CD14-positive monocyte (primary cell): ENCODE data around the gene CTBP2. TPM values are rescaled to one million over a fixed set of nuclear protein-coding genes. Genes with fewer than 3 reads are reported as not detected.

Source experiments
- DNase-seq, 3 donors: peaks; one replicate each; pipeline ENCODE4 v3.0.0-alpha.2; 2011 to 2022
- H2AFZ ChIP-seq: 2 replicates; pipeline ENCODE4 v1.6.0; 2012; ENCODE audit warnings: mild to moderate bottlenecking, low read depth, low read length, inconsistent platforms; ENCODE audit not compliant: insufficient read depth, poor library complexity, severe bottlenecking
- H3K27ac ChIP-seq, 2 donors: 1 replicate in 1 of 2; 2 replicates in 1 of 2; pipeline ENCODE4 v1.5.1; 2012 to 2013; ENCODE audit warnings: low read length in 2 of 2, control low read depth in 1 of 2, inconsistent platforms in 1 of 2, low read depth in 1 of 2, mild to moderate bottlenecking in 1 of 2
- H3K27me3 ChIP-seq, 2 donors: one replicate each; pipeline versions ENCODE4 v1.6.0 to v1.6.1; 2011 to 2013; ENCODE audit warnings: low read length in 2 of 2; ENCODE audit not compliant: control insufficient read depth in 2 of 2, insufficient read depth in 2 of 2
- H3K36me3 ChIP-seq, 2 donors: replicated peaks in 1 of 2; 1 replicate in 1 of 2; 2 replicates in 1 of 2; pipeline versions ENCODE4 v1.5.1 to v1.6.1; 2012 to 2013; ENCODE audit warnings: low read length in 2 of 2, control low read depth in 1 of 2, inconsistent platforms in 1 of 2, mild to moderate bottlenecking in 1 of 2; ENCODE audit not compliant: insufficient read depth in 2 of 2, control insufficient read depth in 1 of 2
- H3K4me1 ChIP-seq, 2 donors: 1 replicate in 1 of 2; 2 replicates in 1 of 2; pipeline versions ENCODE4 v1.5.1 to v1.6.1; 2012 to 2013; ENCODE audit warnings: low read length in 2 of 2, control low read depth in 1 of 2, inconsistent platforms in 1 of 2, mild to moderate bottlenecking in 1 of 2, moderate library complexity in 1 of 2; ENCODE audit not compliant: insufficient read depth in 2 of 2, control insufficient read depth in 1 of 2
- H3K4me2 ChIP-seq: replicated peaks from 2 replicates; pipeline ENCODE3; 2012; ENCODE audit warnings: low read length, moderate library complexity, mild to moderate bottlenecking; ENCODE audit not compliant: poor library complexity, severe bottlenecking; ENCODE audit errors: extremely low read depth
- H3K4me3 ChIP-seq, 3 experiments: fragments of 200-600 bp in 1 of 3; sonication (generic) in 1 of 3; replicated peaks in 1 of 3; 1 replicate in 2 of 3; 2 replicates in 1 of 3; pipeline ENCODE4 v1.5.1; 2011 to 2013; ENCODE audit warnings: low read length in 3 of 3, mild to moderate bottlenecking in 3 of 3, control low read depth in 2 of 3, low read depth in 2 of 3, inconsistent platforms in 1 of 3, moderate library complexity in 1 of 3
- H3K79me2 ChIP-seq: 2 replicates; pipeline ENCODE4 v1.6.0; 2012; ENCODE audit warnings: mild to moderate bottlenecking, control low read depth, inconsistent platforms, low read length, moderate library complexity; ENCODE audit not compliant: insufficient read depth
- H3K9ac ChIP-seq: 2 replicates; pipeline ENCODE4 v1.6.0; 2017; ENCODE audit warnings: low read length, mild to moderate bottlenecking; ENCODE audit not compliant: insufficient read depth, poor library complexity, severe bottlenecking
- H3K9me3 ChIP-seq, 2 donors: replicated peaks in 1 of 2; 1 replicate in 1 of 2; 2 replicates in 1 of 2; pipeline versions ENCODE4 v1.5.1 to v1.6.1; 2012 to 2013; ENCODE audit warnings: low read length in 2 of 2, control low read depth in 1 of 2; ENCODE audit not compliant: control insufficient read depth in 1 of 2, insufficient read depth in 1 of 2
- H4K20me1 ChIP-seq: 2 replicates; pipeline ENCODE4 v1.6.0; 2012; ENCODE audit warnings: mild to moderate bottlenecking, low read length, control low read depth, moderate library complexity; ENCODE audit not compliant: insufficient read depth
- H3K27ac Mint-ChIP-seq, 7 donors: one replicate each; pipeline ENCODE4 v1.8.0; 2020; ENCODE audit warnings: mild to moderate bottlenecking in 7 of 7, mixed read lengths in 7 of 7, moderate library complexity in 6 of 7, inconsistent platforms in 2 of 7
- H3K27me3 Mint-ChIP-seq, 3 donors: one replicate each; pipeline ENCODE4 v1.8.0; 2021 to 2022; ENCODE audit warnings: low read depth in 3 of 3, mild to moderate bottlenecking in 3 of 3, mixed read lengths in 3 of 3, moderate library complexity in 3 of 3, inconsistent platforms in 1 of 3
- H3K36me3 Mint-ChIP-seq, 2 donors: one replicate each; pipeline ENCODE4 v1.8.0; 2020; ENCODE audit warnings: mixed read lengths in 2 of 2, inconsistent platforms in 1 of 2, mild to moderate bottlenecking in 1 of 2
- H3K4me1 Mint-ChIP-seq: one replicate; pipeline ENCODE4 v1.8.0; 2020; ENCODE audit warnings: mild to moderate bottlenecking, mixed read lengths
- H3K4me3 Mint-ChIP-seq, 2 donors: one replicate each; pipeline ENCODE4 v1.8.0; 2020; ENCODE audit warnings: mild to moderate bottlenecking in 2 of 2, mixed read lengths in 2 of 2, moderate library complexity in 1 of 2
- H3K9me3 Mint-ChIP-seq, 7 donors: one replicate each; pipeline ENCODE4 v1.8.0; 2020 to 2022; ENCODE audit warnings: mixed read lengths in 7 of 7, mild to moderate bottlenecking in 6 of 7, moderate library complexity in 6 of 7, inconsistent platforms in 2 of 7
- CTCF ChIP-seq: fragments of 200-600 bp; IDR thresholded peaks from one replicate; pipeline ENCODE4 v1.8.0; 2022; ENCODE audit warnings: antibody characterized with exemption, mild to moderate bottlenecking
- WGBS: methylation state at CpG from one replicate; pipeline ENCODE4 v1.1.5; 2013; ENCODE audit warnings: missing lambda C conversion rate; ENCODE audit not compliant: insufficient coverage; 5-methylcytosine and 5-hydroxymethylcytosine counted together
- intact Hi-C, 2 donors: fragments of 100-400 bp; cut with micrococcal nuclease; formaldehyde crosslinking; loops; one replicate each; pipeline versions ENCODE4 v1.15.0 to v1.15.1; 2023
- polyA plus RNA-seq, 3 donors: library from polyadenylated mRNA; depleted of rRNA in 1 of 3; unstranded in 2 of 3; stranded (reverse) in 1 of 3; fragments of 300-500 nt in 2 of 3; fragments of >200 nt in 1 of 3; fragmentation: Illumina TruSeq in 2 of 3; gene quantifications; 1 replicate in 2 of 3; 2 replicates in 1 of 3; pipeline ENCODE4 v1.2.3, GENCODE V29; 2012 to 2021

Gene CTBP2
- polyA plus RNA-seq, 3 donors = 40.9 to 87.1 (median 41.1) TPM

- intact Hi-C loops = no loop called here
Observed at GRCh38 chr10:124997306-124997705, 163.1 kb downstream of the CTBP2 start.

GRCh38 chr10:124996854-124997215 is 163.5 kb downstream of the CTBP2 start:
- peak overlapping the region in 1 of 7 donors; percentile 9 for H3K27ac Mint-ChIP-seq
- H4K20me1 ChIP-seq = peaks cover 96% of the 10 kb centered on the region
- intact Hi-C loops = no loop called here
- WGBS = 96% methylated on average over 13 of the region's 17 CpGs
- H3K4me1 Mint-ChIP-seq = no peaks in the 10 kb centered on the region
- no peaks in the 10 kb centered on the region for H3K79me2 ChIP-seq
- DNase-seq = no peak
- H3K27ac ChIP-seq = no peak overlapping the region
- no peak overlapping the region for H3K4me3 ChIP-seq
- H3K27me3 ChIP-seq = no peaks in the 10 kb centered on the region
- no peak overlapping the region for H2AFZ ChIP-seq
- peaks cover 82 to 99% of the 10 kb centered on the region in 2 donors for H3K36me3 Mint-ChIP-seq
- no peaks in the 10 kb centered on the region for H3K27me3 Mint-ChIP-seq
- no peaks in the 10 kb centered on the region for H3K4me1 ChIP-seq
- H3K4me2 ChIP-seq = no peak overlapping the region
- no peak overlapping the region for H3K9ac ChIP-seq
- peaks cover 94 to 100% of the 10 kb centered on the region in 2 donors for H3K36me3 ChIP-seq
- no peaks in the 10 kb centered on the region for H3K9me3 ChIP-seq
- no peak overlapping the region for H3K4me3 Mint-ChIP-seq
- no peaks in the 10 kb centered on the region for H3K9me3 Mint-ChIP-seq
- no peak for TF ChIP-seq CTCF

More at GRCh38 chr10:124997306-124997705, 163.1 kb downstream of the CTBP2 start:
- Histone ChIP-seq H3K9ac (no peak overlapping the region), H3K36me3 (peaks cover 94 to 100% of the 10 kb centered on the region in 2 donors), H3K27ac (no peak overlapping the region), H4K20me1 (peaks cover 96% of the 10 kb centered on the region), H3K4me3 (no peak overlapping the region), H3K9me3 (no peaks in the 10 kb centered on the region), H3K4me2 (no peak overlapping the region), H3K4me1 (no peaks in the 10 kb centered on the region), H2AFZ (no peak overlapping the region), H3K27me3 (no peaks in the 10 kb centered on the region), H3K79me2 (no peaks in the 10 kb centered on the region)
- Mint-ChIP-seq H3K4me3 (no peak overlapping the region), H3K27me3 (no peaks in the 10 kb centered on the region), H3K4me1 (no peaks in the 10 kb centered on the region), H3K9me3 (no peaks in the 10 kb centered on the region), H3K27ac (peak overlapping the region in 2 of 7 donors; percentile 39 to 41), H3K36me3 (peaks cover 80 to 99% of the 10 kb centered on the region in 2 donors)
- 97% methylated on average over 11 of the region's 11 CpGs for WGBS
- no peak for DNase-seq
- no peak for TF ChIP-seq CTCF
